Fibroblast of lung (primary cell): ENCODE results near the gene BEST4.

ENCODE experiments used
- CTCF ChIP-seq, 2 donors: IDR thresholded peaks in 1 of 2; conservative IDR thresholded peaks in 1 of 2; 1 replicate in 1 of 2; 2 replicates in 1 of 2; pipeline ENCODE4 v1.5.1; 2011 to 2012; ENCODE audit warnings: low read length in 2 of 2, control low read depth in 1 of 2, inconsistent platforms in 1 of 2, low read depth in 1 of 2, mild to moderate bottlenecking in 1 of 2
- EZH2 ChIP-seq: IDR thresholded peaks from 2 replicates; pipeline ENCODE4 v1.5.1; 2012; ENCODE audit warnings: low read length, control low read depth, mild to moderate bottlenecking; ENCODE audit errors: missing control alignments

- no peak for TF ChIP-seq EZH2
- no peak for TF ChIP-seq CTCF (conservative IDR thresholded peaks at IDR 0.05 in 1 of 2, IDR thresholded peaks at IDR 0.05 in 1 of 2; ENCODE audit: low read depth in 1 of 2, low read length in 2 of 2)
These were observed 54.2 kb downstream of the BEST4 start for GRCh38 chr1:44733784-44734183.
